Activated T-cell treated with anti-CD3 and anti-CD28 coated beads, Interleukin-2, amount 50 U/mL, for 24 hours (primary cell): ENCODE data around the gene DKK3.

ENCODE experiments used
- DNase-seq: peaks from one replicate; pipeline ENCODE4 v3.0.0-alpha.2; 2020
- H3K27ac Mint-ChIP-seq: 2 replicates; pipeline ENCODE4 v1.8.0; 2020; ENCODE audit warnings: mild to moderate bottlenecking, mixed read lengths
- H3K27me3 Mint-ChIP-seq: 2 replicates; pipeline ENCODE4 v1.8.0; 2020; ENCODE audit warnings: mixed read lengths
- H3K36me3 Mint-ChIP-seq: 2 replicates; pipeline ENCODE4 v1.8.0; 2020; ENCODE audit warnings: low read depth, mixed read lengths
- H3K4me1 Mint-ChIP-seq: 2 replicates; pipeline ENCODE4 v1.8.0; 2020; ENCODE audit warnings: low read depth, mixed read lengths
- H3K4me3 Mint-ChIP-seq: 2 replicates; pipeline ENCODE4 v1.8.0; 2020; ENCODE audit warnings: mild to moderate bottlenecking, moderate library complexity, mixed read lengths
- H3K9me3 Mint-ChIP-seq: 2 replicates; pipeline ENCODE4 v1.8.0; 2020; ENCODE audit warnings: mixed read lengths

Gene DKK3

DNA sequence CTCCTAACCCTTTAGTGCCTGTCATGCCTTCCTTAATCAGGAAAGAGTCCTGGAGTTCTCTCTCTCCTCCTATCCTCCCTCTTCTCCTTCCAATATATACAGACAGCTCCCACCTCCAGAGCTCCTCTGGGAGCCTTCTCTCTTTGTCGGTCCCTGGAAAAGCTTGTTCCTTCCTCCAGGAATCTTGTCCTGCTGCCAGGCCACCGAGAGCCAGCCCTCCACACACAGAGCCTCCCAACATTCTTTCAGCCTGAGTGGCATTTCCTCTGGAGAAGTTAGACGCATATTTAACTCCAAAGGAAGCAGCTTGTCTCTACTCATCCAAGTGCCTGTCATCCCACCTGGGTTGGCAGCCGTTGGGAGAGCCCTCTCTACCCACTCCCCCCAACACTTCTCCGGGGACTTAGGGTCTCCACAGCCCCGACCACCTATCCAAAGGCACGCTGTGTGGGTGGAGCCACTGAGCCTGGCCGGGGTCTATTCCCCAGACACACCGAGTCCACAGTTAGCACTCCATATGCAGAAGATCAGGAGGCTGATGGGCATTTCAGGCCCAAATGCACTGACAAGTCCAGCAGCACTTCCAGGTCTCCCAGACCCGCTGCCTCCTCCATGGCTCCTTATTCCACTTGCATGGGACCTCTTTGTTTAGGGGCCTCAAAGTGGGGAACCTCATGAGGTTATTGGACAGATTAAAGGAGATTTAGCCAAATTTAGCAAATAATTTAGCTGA is 31.1 kb downstream of the DKK3 start:
- peaks cover 8% of the 10 kb centered on the region for H3K4me1 Mint-ChIP-seq
- no peak overlapping the region for H3K4me3 Mint-ChIP-seq
- no peak for DNase-seq
- no peak overlapping the region for H3K27ac Mint-ChIP-seq
- no peaks in the 10 kb centered on the region for H3K36me3 Mint-ChIP-seq
- H3K27me3 Mint-ChIP-seq: no peaks in the 10 kb centered on the region
- no peaks in the 10 kb centered on the region for H3K9me3 Mint-ChIP-seq

DNA sequence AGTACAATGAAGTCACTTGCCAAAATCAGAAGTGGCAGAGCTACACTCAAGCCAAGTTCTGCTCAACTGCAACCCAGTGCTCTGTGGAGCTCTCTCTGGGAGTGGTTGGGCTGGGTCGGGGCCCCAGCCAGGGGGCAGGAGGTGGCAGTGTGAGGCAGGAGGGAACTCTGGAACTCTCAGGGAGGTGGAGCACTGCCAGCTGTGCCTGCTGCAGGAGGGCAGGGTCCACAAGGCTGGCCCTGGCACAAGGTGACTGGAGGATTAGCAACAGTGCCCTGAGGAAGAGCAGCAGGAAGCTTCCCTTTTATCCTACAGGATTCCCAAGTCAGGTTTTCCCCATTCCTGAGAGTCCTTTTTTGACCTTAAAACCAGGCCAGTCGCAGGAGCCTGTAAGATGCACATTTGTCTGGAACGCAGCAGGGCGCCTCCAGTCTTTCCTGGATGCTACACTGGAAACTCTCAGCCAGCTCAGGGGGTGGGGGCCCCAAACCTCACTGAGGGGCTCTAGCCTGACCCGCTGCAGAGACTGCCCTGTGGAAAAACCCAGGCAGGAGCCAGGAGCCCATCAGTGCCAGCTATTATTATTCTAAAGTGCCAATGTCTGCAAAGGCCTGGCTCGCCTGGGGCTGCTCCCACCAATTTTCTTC is 31.8 kb downstream of the DKK3 start:
- no peaks in the 10 kb centered on the region for H3K9me3 Mint-ChIP-seq
- H3K27me3 Mint-ChIP-seq: no peaks in the 10 kb centered on the region
- no peaks in the 10 kb centered on the region for H3K36me3 Mint-ChIP-seq
- no peak overlapping the region for H3K27ac Mint-ChIP-seq
- DNase-seq: no peak
- no peak overlapping the region for H3K4me3 Mint-ChIP-seq
- peaks cover 8% of the 10 kb centered on the region for H3K4me1 Mint-ChIP-seq

DNA sequence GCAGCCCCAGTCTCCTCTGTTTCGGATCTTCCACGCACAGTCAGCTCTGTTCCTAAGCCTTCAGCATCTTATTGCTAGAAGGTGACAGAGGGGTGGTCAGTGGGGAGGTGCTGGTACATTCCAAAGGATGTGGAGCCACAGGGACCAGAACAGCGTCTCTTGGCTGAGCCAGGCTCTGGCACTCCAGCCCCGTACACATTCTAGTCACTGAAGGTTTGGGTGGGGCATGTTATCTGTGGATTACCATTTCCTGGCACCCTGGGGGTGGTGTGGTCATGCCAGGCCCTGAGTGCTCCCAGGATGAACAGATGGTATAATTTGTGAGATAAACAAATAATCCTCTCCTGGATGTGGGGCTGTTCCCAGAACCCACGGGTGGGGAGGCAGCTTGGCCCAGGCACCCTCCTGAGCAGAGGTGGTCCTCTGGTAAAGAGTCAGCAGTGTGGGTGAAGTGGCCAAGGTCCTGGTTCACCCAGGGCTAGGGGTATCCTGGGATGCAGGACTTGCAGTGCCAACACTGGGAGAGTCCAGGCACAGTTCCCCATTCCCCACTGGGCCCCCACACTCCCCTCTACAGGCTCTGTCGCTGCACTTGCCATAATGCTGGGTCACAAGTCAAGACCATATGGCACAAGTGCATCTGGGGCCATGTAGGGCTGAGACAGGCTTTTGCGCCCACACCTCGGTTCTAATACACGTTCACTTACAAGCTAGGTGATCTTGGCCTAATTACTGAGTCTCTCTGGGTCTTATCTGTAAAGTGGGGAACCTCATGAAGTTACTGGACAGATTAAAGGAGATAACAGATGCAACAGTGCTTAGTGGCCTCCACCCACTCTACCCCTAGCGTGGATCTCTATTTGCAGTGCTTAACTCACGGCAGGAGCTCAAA is 33.0 kb downstream of the DKK3 start:
- H3K9me3 Mint-ChIP-seq: no peaks in the 10 kb centered on the region
- H3K4me1 Mint-ChIP-seq: peaks cover 8% of the 10 kb centered on the region
- H3K36me3 Mint-ChIP-seq: no peaks in the 10 kb centered on the region
- H3K27ac Mint-ChIP-seq: no peak overlapping the region
- no peak overlapping the region for H3K4me3 Mint-ChIP-seq
- H3K27me3 Mint-ChIP-seq: no peaks in the 10 kb centered on the region
- DNase-seq: no peak

DNA sequence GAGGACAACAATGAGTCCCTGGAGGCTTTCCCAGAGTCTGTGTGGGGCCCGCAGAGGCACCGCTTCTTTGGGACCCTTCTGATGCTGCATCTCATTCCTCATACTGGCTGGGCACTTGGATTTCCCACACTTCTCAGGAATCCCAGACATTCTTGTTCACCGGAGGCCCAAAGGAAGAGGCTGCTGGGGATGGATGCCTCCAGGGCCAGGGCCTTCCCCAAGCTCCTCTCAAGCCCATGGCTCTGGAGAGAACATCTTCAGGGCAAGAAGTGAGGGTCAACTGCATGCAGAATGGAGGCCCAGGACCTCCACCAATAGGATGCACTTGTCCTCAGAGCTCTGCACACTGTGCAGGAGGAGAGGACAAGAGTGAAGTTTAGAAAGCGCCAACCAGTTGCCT is 34.6 kb downstream of the DKK3 start:
- Mint-ChIP-seq H3K27me3 (no peaks in the 10 kb centered on the region), H3K9me3 (no peaks in the 10 kb centered on the region), H3K4me1 (peaks cover 8% of the 10 kb centered on the region), H3K4me3 (no peak overlapping the region), H3K27ac (no peak overlapping the region), H3K36me3 (no peaks in the 10 kb centered on the region)
- no peak for DNase-seq

DNA sequence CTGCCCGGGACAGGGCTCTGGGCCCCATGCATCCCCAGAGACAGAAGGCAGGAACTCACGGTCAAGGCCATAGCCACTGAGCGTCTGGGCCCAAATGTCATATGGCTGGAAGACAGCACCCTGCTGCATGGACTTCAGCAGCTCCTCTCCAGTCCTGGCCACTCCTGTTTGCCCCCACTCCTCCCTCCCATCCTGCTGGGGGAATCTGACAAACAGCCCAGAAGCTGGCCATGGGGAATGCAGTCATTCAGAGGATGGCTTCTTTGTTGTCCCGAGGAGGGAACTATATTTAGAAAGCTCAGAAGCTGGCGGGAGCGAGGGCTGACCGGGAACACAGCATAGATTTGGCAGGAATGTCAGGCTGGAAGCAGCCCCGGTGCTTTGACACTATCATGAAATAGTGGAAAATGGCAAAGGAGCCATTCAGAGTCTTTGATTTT is 35.0 kb downstream of the DKK3 start:
- no peak for DNase-seq
- H3K36me3 Mint-ChIP-seq: no peaks in the 10 kb centered on the region
- H3K27me3 Mint-ChIP-seq: no peaks in the 10 kb centered on the region
- H3K27ac Mint-ChIP-seq: no peak overlapping the region
- no peaks in the 10 kb centered on the region for H3K9me3 Mint-ChIP-seq
- peaks cover 8% of the 10 kb centered on the region for H3K4me1 Mint-ChIP-seq
- no peak overlapping the region for H3K4me3 Mint-ChIP-seq

DNA sequence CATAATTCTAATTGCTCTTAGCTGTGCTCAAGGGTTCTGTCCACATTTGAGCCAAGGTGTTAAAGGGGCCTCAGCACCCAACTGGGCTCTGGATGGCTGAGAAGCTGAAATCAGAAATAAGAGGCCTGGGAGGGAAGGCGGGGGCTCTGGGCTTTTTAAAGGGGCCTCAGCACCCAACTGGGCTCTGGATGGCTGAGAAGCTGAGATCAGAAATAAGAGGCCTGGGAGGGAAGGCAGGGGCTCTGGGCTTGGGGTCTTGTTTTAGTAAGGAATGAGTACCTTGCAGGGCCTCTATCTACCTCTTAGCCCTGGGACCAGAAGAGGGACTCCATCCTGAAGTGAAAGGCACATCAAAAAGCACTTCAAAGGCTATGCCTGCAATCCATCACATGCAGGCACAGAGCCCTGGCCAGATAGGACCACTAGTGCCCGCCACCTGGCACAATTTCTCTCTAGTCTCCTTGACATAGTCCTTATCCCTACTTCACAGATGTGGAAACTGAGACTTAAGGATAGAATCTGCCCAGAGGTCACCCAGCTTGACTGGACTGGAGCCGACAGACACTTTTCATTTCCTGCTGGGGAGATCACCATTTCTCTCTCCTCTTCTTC is 35.6 kb downstream of the DKK3 start:
- H3K27me3 Mint-ChIP-seq: no peaks in the 10 kb centered on the region
- H3K4me1 Mint-ChIP-seq: peaks cover 8% of the 10 kb centered on the region
- no peak overlapping the region for H3K27ac Mint-ChIP-seq
- H3K36me3 Mint-ChIP-seq: no peaks in the 10 kb centered on the region
- H3K9me3 Mint-ChIP-seq: no peaks in the 10 kb centered on the region
- no peak overlapping the region for H3K4me3 Mint-ChIP-seq
- no peak for DNase-seq

DNA sequence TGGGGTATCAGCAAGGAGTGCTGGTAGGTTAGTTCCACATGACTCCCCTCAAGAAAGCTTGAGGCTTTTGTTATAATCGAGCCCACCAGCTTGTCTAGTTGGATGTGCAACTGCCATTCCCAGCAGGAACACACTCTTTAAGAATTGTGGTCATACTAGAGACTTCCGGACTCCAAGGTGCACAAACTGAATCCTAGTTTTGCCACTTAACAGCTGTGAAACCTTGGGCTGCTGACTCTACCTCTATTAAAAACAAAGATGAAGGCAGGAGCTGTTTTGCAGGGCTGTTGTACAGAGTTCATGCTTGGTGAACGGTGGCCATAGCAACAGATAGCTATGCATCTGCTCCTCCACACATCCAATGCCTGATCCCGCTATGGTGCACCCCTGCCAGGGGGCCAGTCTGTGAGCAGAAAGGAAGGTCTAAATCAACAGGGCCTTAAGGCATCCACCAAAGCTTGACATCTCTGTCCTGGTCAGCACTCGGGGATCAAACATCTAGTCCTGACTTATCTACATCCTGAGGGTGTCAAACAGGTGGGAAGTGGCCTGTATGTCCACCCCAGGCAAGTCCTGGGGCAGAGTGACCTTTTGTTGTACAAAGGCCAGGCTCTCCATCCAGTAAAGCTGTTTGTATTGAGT is 36.4 kb downstream of the DKK3 start:
- Mint-ChIP-seq H3K27ac (no peak overlapping the region), H3K9me3 (no peaks in the 10 kb centered on the region), H3K4me3 (no peak overlapping the region), H3K27me3 (no peaks in the 10 kb centered on the region), H3K36me3 (no peaks in the 10 kb centered on the region), H3K4me1 (peaks cover 8% of the 10 kb centered on the region)
- DNase-seq: no peak

DNA sequence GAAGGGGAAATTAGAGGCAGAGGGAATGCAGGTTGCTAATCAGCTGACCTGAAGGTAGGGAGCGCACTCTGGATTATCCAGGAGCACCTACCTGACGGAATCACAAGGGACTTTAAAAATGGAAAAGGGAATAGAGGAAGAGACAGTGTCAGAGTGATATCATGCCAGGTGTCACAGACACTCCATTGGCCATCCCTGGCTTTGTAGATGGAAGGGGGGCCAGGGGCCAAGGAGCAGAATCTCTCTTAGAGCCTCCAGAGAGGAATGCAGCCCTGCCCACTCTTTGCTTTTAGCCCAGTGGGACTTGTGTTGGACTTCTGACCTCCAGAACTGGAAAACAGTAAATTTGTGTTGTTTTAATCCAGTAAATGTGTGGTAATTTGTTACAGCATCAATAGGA is 37.9 kb downstream of the DKK3 start:
- no peak overlapping the region for H3K27ac Mint-ChIP-seq
- no peaks in the 10 kb centered on the region for H3K27me3 Mint-ChIP-seq
- DNase-seq: no peak

DNA sequence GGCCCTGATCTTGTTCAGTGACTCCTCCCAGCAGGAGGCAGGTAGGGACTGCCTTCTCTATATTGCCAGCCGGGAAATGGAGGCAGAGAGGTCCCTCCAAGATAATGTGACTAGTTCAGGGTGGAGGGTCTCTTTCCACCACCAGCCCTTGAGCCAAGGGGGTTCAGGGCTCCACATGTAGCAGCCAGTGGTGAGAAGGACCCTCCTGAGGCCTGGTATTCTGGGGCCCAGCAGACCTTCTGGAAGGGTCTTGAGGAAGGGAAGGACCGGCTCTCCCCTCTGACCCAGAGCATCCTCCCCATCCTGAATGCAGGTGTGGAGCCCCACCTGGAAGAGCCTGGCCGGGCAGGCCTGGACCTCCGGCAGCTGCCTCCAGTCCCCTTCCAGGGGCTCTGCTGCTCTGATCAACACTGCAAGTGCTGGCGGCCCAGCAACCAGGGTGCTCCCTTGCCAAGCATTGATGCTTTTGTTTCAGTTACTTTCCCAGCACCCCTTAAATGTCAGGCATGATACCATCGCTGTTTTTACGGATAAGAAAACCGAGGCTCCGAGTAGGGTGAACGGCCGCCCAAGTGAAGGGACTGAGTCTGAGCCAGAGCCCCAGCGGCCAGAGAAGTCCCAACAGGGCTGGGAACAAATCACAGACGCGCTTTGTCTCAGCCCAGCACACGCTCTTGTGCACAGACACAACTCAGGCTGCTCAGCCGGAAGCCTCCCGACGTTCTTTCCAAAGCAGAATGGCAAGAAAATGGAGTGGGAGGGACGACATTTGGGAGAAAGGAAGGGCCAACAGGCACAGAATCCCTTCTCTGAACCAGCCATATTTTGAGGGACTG is 38.8 kb downstream of the DKK3 start:
- Mint-ChIP-seq H3K27me3 (no peaks in the 10 kb centered on the region), H3K4me1 (peaks cover 2% of the 10 kb centered on the region)

More for the DNA sequence above, 37.9 kb downstream of the DKK3 start:
- H3K9me3 Mint-ChIP-seq: no peaks in the 10 kb centered on the region
- H3K4me3 Mint-ChIP-seq: no peak overlapping the region
- no peaks in the 10 kb centered on the region for H3K36me3 Mint-ChIP-seq
- peaks cover 9% of the 10 kb centered on the region for H3K4me1 Mint-ChIP-seq

DNA sequence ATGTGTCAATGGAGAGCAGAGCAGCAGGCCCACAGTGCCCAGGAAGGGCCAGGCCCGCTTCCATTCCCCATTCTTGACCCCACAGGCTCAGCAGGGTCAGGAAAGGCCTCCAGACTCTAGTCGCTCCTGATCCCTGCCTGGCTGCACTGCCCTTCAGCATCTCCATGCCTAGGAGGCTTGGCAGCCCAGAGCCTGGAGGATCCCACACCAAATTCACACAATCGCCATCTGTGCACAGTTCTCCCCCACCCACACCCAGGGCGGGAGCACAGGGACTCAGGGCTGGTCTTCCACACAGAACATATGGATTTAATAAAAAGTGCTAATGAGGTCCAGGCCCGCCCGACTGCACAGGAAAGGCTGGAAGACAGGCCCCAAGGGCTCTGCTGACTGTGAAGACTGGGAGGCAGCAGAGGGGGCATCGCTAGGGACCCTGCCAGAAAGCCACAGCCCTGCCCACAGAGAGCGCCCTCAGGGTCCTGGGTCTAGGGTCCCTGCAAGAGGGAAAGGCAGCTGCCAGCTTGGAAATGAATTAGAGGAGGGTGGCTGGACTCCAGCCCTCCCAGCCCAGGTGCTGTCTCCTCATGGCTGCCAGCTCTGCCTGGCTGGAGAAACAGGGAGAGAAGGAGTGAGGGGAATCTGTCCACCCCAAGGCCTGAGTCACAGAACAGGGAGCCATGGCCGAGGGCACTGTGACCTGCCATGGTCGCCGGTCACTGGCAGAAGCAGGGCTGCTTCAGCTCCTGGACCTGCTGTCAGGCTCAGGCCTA is 39.7 kb downstream of the DKK3 start:
- H3K36me3 Mint-ChIP-seq: no peaks in the 10 kb centered on the region
- H3K27ac Mint-ChIP-seq: no peak overlapping the region
- DNase-seq: no peak
- no peaks in the 10 kb centered on the region for H3K27me3 Mint-ChIP-seq
- no peak overlapping the region for H3K4me3 Mint-ChIP-seq
- H3K9me3 Mint-ChIP-seq: no peaks in the 10 kb centered on the region
- peaks cover 2% of the 10 kb centered on the region for H3K4me1 Mint-ChIP-seq

More for the DNA sequence above, 38.8 kb downstream of the DKK3 start:
- H3K4me3 Mint-ChIP-seq: no peak overlapping the region
- no peaks in the 10 kb centered on the region for H3K9me3 Mint-ChIP-seq
- no peaks in the 10 kb centered on the region for H3K36me3 Mint-ChIP-seq
- DNase-seq: no peak
- no peak overlapping the region for H3K27ac Mint-ChIP-seq

DNA sequence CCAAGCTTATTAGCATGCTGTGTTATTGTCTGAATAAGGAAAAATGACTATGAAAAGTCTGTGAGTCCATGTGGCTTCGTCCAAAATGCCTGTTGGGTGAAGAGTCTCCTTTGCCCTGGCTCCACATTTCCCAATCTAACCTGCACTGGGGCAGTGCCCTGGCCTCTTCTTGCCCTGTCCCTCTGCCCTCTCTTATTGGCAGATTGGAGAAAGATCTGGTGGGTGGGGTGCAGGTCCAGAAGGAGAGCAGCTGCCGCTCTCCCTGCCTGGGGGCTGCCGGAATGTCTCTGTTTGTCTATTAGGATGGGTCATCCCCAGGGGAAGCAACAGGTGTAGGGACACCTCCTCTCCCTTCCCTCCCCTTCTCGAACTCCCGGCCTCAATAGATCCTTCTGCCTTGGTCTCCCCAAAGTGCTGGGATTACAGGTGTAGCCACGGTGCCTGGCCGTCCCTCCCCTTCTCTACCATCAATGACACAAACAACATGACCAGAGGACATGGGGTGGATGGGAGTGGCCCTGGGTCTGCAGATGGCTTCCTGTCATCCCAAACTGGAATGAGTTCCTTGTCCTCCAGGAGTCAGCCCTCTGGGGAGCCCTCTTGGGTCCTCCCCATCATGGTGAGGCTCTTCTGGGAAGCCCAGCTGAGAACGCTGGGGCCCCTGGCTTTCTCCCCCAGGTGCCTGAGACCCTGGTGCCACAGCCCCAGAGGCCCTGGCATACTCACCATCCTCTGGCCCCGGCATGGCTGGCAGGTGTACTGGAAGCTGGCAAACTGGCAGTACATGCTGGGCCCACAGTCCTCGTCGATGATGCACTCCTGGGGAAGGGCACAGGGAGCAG is 40.5 kb downstream of the DKK3 start:
- Mint-ChIP-seq H3K27me3 (no peaks in the 10 kb centered on the region), H3K4me1 (peaks cover 2% of the 10 kb centered on the region)

More for the DNA sequence above, 40.5 kb downstream of the DKK3 start:
- H3K36me3 Mint-ChIP-seq: no peaks in the 10 kb centered on the region
- no peak overlapping the region for H3K27ac Mint-ChIP-seq
- no peak overlapping the region for H3K4me3 Mint-ChIP-seq
- H3K9me3 Mint-ChIP-seq: no peaks in the 10 kb centered on the region
- no peak for DNase-seq
